ENCODE data around the gene ZNF892. TPM values are rescaled to one million over a fixed set of nuclear protein-coding genes. Genes with fewer than 3 reads are reported as not detected.

ZNF892 gene
- total and polyA plus RNA-seq, 2 of the 13 experiments (the other 11 are each of a cell fraction or from before 2014, with no cell fraction given): not detected

- TF ChIP-seq ZSCAN22 (CRISPR knock-in tag; IDR thresholded peaks at IDR 0.05) (no peak), ZBTB7A (CRISPR knock-in tag; IDR thresholded peaks at IDR 0.05) (no peak), ZNF432 (CRISPR knock-in tag; IDR thresholded peaks at IDR 0.05; ENCODE audit: borderline replicate concordance) (no peak), ZFAT (CRISPR knock-in tag; conservative IDR thresholded peaks at IDR 0.05) (no peak), ZNF879 (CRISPR knock-in tag; IDR thresholded peaks at IDR 0.05) (no peak), GABPB1 (CRISPR knock-in tag; IDR thresholded peaks at IDR 0.05) (0 out of 2 replicates have a peak, but pooled peaks have one; percentile 6), RBAK (CRISPR knock-in tag; IDR thresholded peaks at IDR 0.05) (peak; percentile 65; the same call in 1 of the 2 replicates), CEBPG (CRISPR knock-in tag; IDR thresholded peaks at IDR 0.05) (no peak), ZNF30 (CRISPR knock-in tag; IDR thresholded peaks at IDR 0.05) (no peak), ZFYVE20 (CRISPR knock-in tag; IDR thresholded peaks at IDR 0.05; ENCODE audit: borderline replicate concordance, low read depth) (no peak), ZNF225 (CRISPR knock-in tag; IDR thresholded peaks at IDR 0.05) (peak; percentile 59; the same call in 1 of the 2 replicates), ZNF790 (CRISPR knock-in tag; IDR thresholded peaks at IDR 0.05; ENCODE audit: borderline replicate concordance) (no peak), ZFX (CRISPR knock-in tag; IDR thresholded peaks at IDR 0.05; ENCODE audit: low read depth) (peak; percentile 8; the same call in 1 of the 2 replicates), SIX1 (CRISPR knock-in tag; IDR thresholded peaks at IDR 0.05; ENCODE audit: borderline replicate concordance) (no peak), ZUFSP (CRISPR knock-in tag; IDR thresholded peaks at IDR 0.05; ENCODE audit: borderline replicate concordance) (no peak), TRIM24 (CRISPR knock-in tag; IDR thresholded peaks at IDR 0.05) (no peak), ZFP1 (CRISPR knock-in tag; IDR thresholded peaks at IDR 0.05) (no peak), GPBP1L1 (CRISPR knock-in tag; IDR thresholded peaks at IDR 0.05) (no peak), ZBTB39 (CRISPR knock-in tag; IDR thresholded peaks at IDR 0.05) (no peak)
- TF ChIP-seq, protein P1, sequence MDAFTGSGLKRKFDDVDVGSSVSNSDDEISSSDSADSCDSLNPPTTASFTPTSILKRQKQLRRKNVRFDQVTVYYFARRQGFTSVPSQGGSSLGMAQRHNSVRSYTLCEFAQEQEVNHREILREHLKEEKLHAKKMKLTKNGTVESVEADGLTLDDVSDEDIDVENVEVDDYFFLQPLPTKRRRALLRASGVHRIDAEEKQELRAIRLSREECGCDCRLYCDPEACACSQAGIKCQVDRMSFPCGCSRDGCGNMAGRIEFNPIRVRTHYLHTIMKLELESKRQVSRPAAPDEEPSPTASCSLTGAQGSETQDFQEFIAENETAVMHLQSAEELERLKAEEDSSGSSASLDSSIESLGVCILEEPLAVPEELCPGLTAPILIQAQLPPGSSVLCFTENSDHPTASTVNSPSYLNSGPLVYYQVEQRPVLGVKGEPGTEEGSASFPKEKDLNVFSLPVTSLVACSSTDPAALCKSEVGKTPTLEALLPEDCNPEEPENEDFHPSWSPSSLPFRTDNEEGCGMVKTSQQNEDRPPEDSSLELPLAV (CRISPR knock-in tag; conservative IDR thresholded peaks at IDR 0.05; ENCODE audit: low read depth): no peak
These were observed 47.5 kb upstream of the ZNF892 start, which contains the start of gene ZNF514 (continued) for GRCh38 chr2:95159690-95160449.
